ENCODE data around the gene CLK1.

DNA sequence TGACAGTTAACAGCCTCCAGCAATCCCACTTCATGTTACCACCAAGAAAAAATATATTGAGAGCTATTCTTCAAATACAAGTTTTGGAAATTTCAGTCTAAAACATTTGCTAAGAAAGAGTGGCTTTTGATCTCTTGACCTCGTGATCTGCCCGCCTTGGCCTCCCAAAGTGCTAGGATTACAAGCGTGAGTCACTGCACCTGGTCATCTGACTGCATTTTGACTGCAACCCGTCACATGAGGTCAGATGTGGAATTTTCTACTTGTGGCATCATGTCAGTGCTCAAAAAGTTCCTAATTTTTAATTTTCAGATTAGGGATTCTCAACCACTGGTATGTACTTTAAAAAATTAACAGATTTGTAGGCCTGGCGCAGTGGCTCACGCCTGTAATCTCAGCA, 9.1 kb upstream of the CLK1 start:
- TF ChIP-seq EZH2 (IDR thresholded peaks at IDR 0.05; ENCODE audit: low read depth) (no peak), CTCF (conservative IDR thresholded peaks at IDR 0.05) (no peak)

Data from PC-9 (cell line).